Calu3 (cell line): Measurements from ENCODE around the gene BPHL. TPM values are rescaled to one million over a fixed set of nuclear protein-coding genes. Genes with fewer than 3 reads are reported as not detected.

Source experiments
- BruUV-seq: library from RNA; stranded (reverse); fragments of 400-500 nt; replicated peaks from 2 replicates; lab custom pipeline; 2021; lab: Mats Ljungman, UMichigan
- CTCF ChIA-PET: fragments of 300-600 bp; sonication (Branson Sonifier 250); formaldehyde crosslinking; loops from one replicate; lab custom pipeline; 2022; ENCODE audit warnings: antibody characterized with exemption; lab: Charles Lee
- DNase-seq: peaks from one replicate; pipeline ENCODE4 v3.0.0; 2022
- H3K27ac Mint-ChIP-seq: one replicate; pipeline ENCODE4 v1.8.0; 2022; ENCODE audit warnings: mixed read lengths; ENCODE audit not compliant: unreplicated experiment
- H3K27me3 Mint-ChIP-seq: one replicate; pipeline ENCODE4 v1.8.0; 2022; ENCODE audit warnings: mixed read lengths; ENCODE audit not compliant: unreplicated experiment
- H3K36me3 Mint-ChIP-seq: one replicate; pipeline ENCODE4 v1.8.0; 2022; ENCODE audit warnings: mild to moderate bottlenecking, moderate library complexity, mixed read lengths; ENCODE audit not compliant: insufficient read depth, unreplicated experiment
- H3K4me1 Mint-ChIP-seq: one replicate; pipeline ENCODE4 v1.8.0; 2022; ENCODE audit warnings: mild to moderate bottlenecking, low read depth, mixed read lengths; ENCODE audit not compliant: unreplicated experiment
- H3K4me3 Mint-ChIP-seq: one replicate; pipeline ENCODE4 v1.8.0; 2022; ENCODE audit warnings: mild to moderate bottlenecking, low read depth, moderate library complexity, mixed read lengths; ENCODE audit not compliant: unreplicated experiment
- H3K9me3 Mint-ChIP-seq: one replicate; pipeline ENCODE4 v1.8.0; 2022; ENCODE audit warnings: low read depth, mixed read lengths; ENCODE audit not compliant: unreplicated experiment
- intact Hi-C: fragments of 100-400 bp; cut with micrococcal nuclease; formaldehyde crosslinking; loops from one replicate; pipeline ENCODE4 v1.10.0; 2022; ENCODE audit not compliant: unreplicated experiment
- total RNA-seq: library from RNA; stranded (reverse); gene quantifications from 2 replicates; pipeline ENCODE4 v1.2.3, GENCODE V29; 2022
- TF ChIP-seq, protein P1 (sequence below): fragments of 200-600 bp; IDR thresholded peaks from one replicate; pipeline ENCODE4 v1.8.0; 2022; ENCODE audit warnings: antibody characterized with exemption; ENCODE audit not compliant: unreplicated experiment

The BPHL gene
- total RNA-seq, 1 experiment from 2014 or later, result 18.4 TPM

DNA sequence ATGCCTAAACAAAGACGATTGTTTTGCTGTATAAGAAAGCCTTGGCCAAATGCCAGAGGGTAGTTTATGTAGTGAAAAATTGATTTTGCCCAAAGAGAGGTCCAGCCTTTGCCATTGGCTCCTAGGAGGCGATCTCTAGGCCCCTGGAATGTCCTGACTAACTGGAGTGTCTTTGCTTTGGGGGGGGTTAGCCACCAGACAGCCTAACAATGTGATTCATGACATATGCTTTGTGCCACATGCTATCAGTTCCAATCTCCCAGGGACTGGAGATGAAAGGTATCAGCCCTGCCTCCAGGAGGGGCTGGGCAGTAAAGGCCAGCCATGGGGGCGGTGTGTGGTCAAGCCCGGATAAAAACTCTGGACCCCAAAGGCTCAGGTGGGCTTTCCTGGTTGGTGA, 71.5 kb downstream of the BPHL start:
- no peak overlapping the region for H3K27ac Mint-ChIP-seq
- peaks cover 1% of the 10 kb centered on the region for H3K27me3 Mint-ChIP-seq
- H3K36me3 Mint-ChIP-seq, result no peaks in the 10 kb centered on the region
- TF ChIP-seq, protein P1, sequence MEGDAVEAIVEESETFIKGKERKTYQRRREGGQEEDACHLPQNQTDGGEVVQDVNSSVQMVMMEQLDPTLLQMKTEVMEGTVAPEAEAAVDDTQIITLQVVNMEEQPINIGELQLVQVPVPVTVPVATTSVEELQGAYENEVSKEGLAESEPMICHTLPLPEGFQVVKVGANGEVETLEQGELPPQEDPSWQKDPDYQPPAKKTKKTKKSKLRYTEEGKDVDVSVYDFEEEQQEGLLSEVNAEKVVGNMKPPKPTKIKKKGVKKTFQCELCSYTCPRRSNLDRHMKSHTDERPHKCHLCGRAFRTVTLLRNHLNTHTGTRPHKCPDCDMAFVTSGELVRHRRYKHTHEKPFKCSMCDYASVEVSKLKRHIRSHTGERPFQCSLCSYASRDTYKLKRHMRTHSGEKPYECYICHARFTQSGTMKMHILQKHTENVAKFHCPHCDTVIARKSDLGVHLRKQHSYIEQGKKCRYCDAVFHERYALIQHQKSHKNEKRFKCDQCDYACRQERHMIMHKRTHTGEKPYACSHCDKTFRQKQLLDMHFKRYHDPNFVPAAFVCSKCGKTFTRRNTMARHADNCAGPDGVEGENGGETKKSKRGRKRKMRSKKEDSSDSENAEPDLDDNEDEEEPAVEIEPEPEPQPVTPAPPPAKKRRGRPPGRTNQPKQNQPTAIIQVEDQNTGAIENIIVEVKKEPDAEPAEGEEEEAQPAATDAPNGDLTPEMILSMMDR, result no peak
- no peaks in the 10 kb centered on the region for H3K4me1 Mint-ChIP-seq
- CTCF ChIA-PET, result no interaction called here
- no peaks in the 10 kb centered on the region for H3K9me3 Mint-ChIP-seq
- no peak overlapping the region for H3K4me3 Mint-ChIP-seq
- no TSS peak for BruUV-seq
- no peak for DNase-seq
- intact Hi-C loops, result no loop called here

DNA sequence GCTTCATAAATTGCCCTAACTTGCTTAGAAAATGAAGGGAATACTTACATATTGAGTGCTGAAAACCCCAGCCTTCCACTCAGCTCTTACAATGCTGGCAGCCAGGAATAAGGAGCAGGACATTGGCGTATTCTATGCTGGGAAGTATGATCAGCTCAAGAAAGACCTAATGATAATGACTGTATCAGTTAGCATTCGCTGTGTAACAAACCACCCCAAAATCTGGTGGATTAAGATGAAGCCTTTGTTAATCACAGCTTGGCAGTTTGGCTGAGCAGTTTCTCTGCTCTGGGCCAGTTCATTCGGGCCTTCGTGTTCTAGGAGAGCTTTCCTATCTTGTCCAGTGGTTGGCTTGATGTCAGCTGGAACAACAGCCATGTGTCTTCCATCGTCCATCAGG, 72.3 kb downstream of the BPHL start:
- intact Hi-C loops, result no loop called here
- Mint-ChIP-seq H3K4me3 (no peak overlapping the region), H3K27me3 (no peaks in the 10 kb centered on the region), H3K4me1 (no peaks in the 10 kb centered on the region), H3K36me3 (no peaks in the 10 kb centered on the region), H3K9me3 (no peaks in the 10 kb centered on the region), H3K27ac (no peak overlapping the region)
- CTCF ChIA-PET, result no interaction called here
- no TSS peak for BruUV-seq
- TF ChIP-seq, protein P1, result no peak
- no peak for DNase-seq

DNA sequence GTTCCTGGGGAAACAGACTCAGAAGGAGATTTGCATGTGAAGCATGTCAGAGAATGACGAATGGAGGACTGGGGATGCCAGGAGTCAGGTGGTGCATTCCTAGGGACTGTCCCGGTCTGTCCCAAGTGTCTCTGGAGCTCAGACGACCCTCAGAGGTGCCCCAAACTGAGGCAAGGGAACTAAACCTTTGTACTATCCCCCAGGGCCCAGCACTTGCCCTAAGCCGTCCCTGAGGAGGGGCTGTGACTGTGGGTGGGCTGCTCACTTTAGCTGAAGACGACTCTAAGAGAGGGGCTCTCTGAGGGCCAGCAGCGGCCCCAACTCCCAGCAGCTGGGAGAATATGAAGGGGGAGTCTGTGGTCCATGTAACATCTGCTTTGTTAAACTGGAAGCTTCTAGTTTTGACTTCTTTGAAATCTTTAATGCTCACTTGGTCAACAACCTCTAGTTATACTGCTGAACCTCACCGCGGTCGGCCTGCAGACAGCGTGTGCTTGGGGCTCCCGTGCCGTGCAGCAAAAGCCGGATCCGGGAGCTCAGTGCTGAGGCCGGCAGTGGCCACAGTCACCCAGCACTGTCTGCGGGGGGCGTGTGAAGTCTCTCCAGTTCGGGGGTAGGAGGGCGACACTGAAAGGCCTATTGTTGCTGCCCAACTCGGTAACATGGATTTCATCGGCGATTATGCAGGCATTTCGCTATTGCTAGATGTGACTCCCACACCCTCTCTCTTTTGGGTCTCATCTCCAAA, 74.8 kb downstream of the BPHL start:
- TF ChIP-seq, protein P1, result no peak
- BruUV-seq, result no TSS peak
- H3K27me3 Mint-ChIP-seq, result no peaks in the 10 kb centered on the region
- H3K36me3 Mint-ChIP-seq, result no peaks in the 10 kb centered on the region
- no peaks in the 10 kb centered on the region for H3K4me1 Mint-ChIP-seq
- H3K27ac Mint-ChIP-seq, result no peak overlapping the region
- no peak overlapping the region for H3K4me3 Mint-ChIP-seq
- no peaks in the 10 kb centered on the region for H3K9me3 Mint-ChIP-seq
- no peak for DNase-seq
- CTCF ChIA-PET, result interaction anchor here (0.7 kb wide), 1 partner anchor 851 kb away, joined by 4 read pairs; no protein-coding TSS in a partner anchor
- intact Hi-C loops, result no loop called here

DNA sequence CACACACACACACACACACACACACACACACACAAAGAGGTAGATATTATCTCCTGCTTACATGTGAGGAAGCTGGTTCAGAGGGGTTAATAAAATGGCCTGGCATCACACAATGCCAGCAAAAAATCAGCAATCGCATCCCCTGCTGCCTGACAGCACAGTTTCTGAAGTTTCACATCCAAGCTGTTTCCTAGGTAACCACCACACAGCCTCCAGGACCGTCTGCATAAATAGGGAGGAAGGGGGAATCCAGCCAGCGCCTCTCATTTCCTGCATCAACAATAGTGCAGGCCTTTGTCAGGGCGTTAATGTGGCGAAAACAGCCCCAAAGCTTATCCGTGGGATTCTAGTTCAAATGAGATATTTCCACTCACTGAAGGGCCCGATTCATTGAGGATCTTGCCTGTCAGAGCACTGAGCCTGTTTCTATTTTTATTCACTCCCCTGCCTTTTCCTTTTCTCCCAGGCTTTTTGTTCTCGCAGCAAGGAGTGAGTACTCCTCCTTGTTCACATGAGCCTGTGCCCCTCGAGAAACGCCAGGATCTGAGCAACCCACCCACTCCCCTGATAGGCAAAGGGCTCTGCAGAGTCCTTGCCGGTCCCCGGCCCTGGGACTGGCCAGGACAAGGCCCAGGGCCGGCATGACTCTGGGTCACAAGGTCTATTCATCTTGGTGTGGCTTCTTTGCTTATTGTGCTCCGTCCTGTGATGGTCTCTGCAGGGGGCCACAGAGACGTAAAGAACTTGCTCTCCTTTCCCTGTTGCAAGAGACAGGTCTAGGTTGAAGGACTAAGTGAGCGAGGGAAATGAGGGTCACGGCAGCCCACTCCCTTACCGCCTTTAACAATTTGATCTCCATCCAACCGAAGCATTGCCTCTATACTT, 76.3 kb downstream of the BPHL start:
- Mint-ChIP-seq H3K27ac (no peak overlapping the region), H3K9me3 (no peaks in the 10 kb centered on the region), H3K4me1 (no peaks in the 10 kb centered on the region), H3K36me3 (no peaks in the 10 kb centered on the region), H3K4me3 (no peak overlapping the region), H3K27me3 (no peaks in the 10 kb centered on the region)
- TF ChIP-seq, protein P1, result no peak
- BruUV-seq, result no TSS peak
- no peak for DNase-seq
- intact Hi-C loops, result no loop called here
- CTCF ChIA-PET, result interaction anchor here (1.6 to 1.7 kb wide), 2 partner anchors 32 to 38 kb away, joined by 4 to 6 read pairs; partner anchors contain the start of gene TUBB2A
